Endothelial cell of umbilical vein (primary cell): ENCODE data around the gene MAT2A. TPM values are rescaled to one million over a fixed set of nuclear protein-coding genes. Genes with fewer than 3 reads are reported as not detected.

ENCODE experiments used
- BruUV-seq: library from RNA; stranded (reverse); fragments of 400-500 nt; replicated peaks from 2 replicates; lab custom pipeline; 2021; lab: Mats Ljungman, UMichigan
- CTCF ChIA-PET: fragments of 300-600, 350-600 bp; sonication (Branson Sonifier 250); formaldehyde crosslinking; loops from one replicate; lab custom pipeline; 2021; ENCODE audit warnings: antibody characterized with exemption, inconsistent platforms; lab: Charles Lee
- POLR2A ChIA-PET: fragments of 300-600, 350-600 bp; sonication (Branson Sonifier 250); formaldehyde crosslinking; loops from one replicate; lab custom pipeline; 2021; ENCODE audit warnings: antibody characterized with exemption, inconsistent platforms; lab: Charles Lee
- DNase-seq: peaks from one replicate; pipeline ENCODE4 v3.0.0-alpha.2; 2011; ENCODE audit warnings: low read depth, low spot score
- FAIRE-seq: peaks from 2 replicates; lab custom pipeline; 2011; peaks lifted over from hg19 to GRCh38; lab: Jason Lieb, UNC
- H2AFZ ChIP-seq: 2 replicates; pipeline ENCODE4 v1.6.0; 2012; ENCODE audit warnings: low read depth, low read length, control low read depth, inconsistent platforms
- H3K27ac ChIP-seq: 2 replicates; pipeline ENCODE4 v1.5.1; 2011; ENCODE audit warnings: low read depth, mild to moderate bottlenecking, control low read depth, low read length, moderate library complexity; ENCODE audit not compliant: insufficient read depth
- H3K27me3 ChIP-seq, 2 experiments: 2 replicates each; pipeline versions ENCODE4 v1.6.0 to v1.6.1; 2011; ENCODE audit warnings: low read length in 2 of 2, mixed read lengths in 1 of 2; ENCODE audit not compliant: control insufficient read depth in 2 of 2, insufficient read depth in 2 of 2
- H3K36me3 ChIP-seq, 2 experiments: 2 replicates in 1 of 2; 3 replicates in 1 of 2; pipeline ENCODE4 v1.5.1; 2011; ENCODE audit warnings: low read length in 2 of 2, mild to moderate bottlenecking in 1 of 2, moderate library complexity in 1 of 2; ENCODE audit not compliant: control insufficient read depth in 2 of 2, insufficient read depth in 2 of 2; ENCODE audit errors: extremely low read depth in 1 of 2
- H3K4me1 ChIP-seq: 3 replicates; pipeline ENCODE4 v1.5.1; 2011; ENCODE audit warnings: mild to moderate bottlenecking, low read length; ENCODE audit not compliant: control insufficient read depth, insufficient read depth; ENCODE audit errors: extremely low read depth
- H3K4me2 ChIP-seq: 2 replicates; pipeline ENCODE4 v1.6.1; 2011; ENCODE audit warnings: low read length, control low read depth, mixed read lengths; ENCODE audit not compliant: insufficient read depth
- H3K4me3 ChIP-seq, 3 experiments: fragments of 200-600 bp in 1 of 3; sonication (generic), shearing (Covaris generic) in 1 of 3; replicated peaks in 1 of 3; 2 replicates each; pipeline ENCODE4 v1.5.1; 2011 to 2016; ENCODE audit warnings: control low read depth in 3 of 3, low read length in 3 of 3, mild to moderate bottlenecking in 2 of 3, inconsistent platforms in 1 of 3, low read depth in 1 of 3, moderate library complexity in 1 of 3; ENCODE audit not compliant: insufficient read depth in 1 of 3
- H3K79me2 ChIP-seq: 2 replicates; pipeline ENCODE4 v1.6.0; 2012; ENCODE audit warnings: low read length, inconsistent platforms; ENCODE audit not compliant: control insufficient read depth, insufficient read depth
- H3K9ac ChIP-seq: replicated peaks from 2 replicates; pipeline ENCODE3; 2011; ENCODE audit warnings: low read length, control low read depth; ENCODE audit not compliant: insufficient read depth; ENCODE audit errors: extremely low read depth
- H3K9me1 ChIP-seq: replicated peaks from 3 replicates; pipeline ENCODE4 v1.6.0; 2011; ENCODE audit warnings: mild to moderate bottlenecking, low read length; ENCODE audit not compliant: control insufficient read depth, insufficient read depth; ENCODE audit errors: extremely low read depth
- H3K9me3 ChIP-seq: replicated peaks from 2 replicates; pipeline ENCODE4 v1.5.1; 2012; ENCODE audit warnings: low read length, inconsistent platforms; ENCODE audit not compliant: control insufficient read depth, insufficient read depth
- H4K20me1 ChIP-seq: replicated peaks from 2 replicates; pipeline ENCODE3; 2011; ENCODE audit warnings: mild to moderate bottlenecking, low read length; ENCODE audit not compliant: control insufficient read depth, insufficient read depth; ENCODE audit errors: extremely low read depth
- CTCF ChIP-seq, 2 donors: IDR thresholded peaks; 1 replicate in 1 of 2; 2 replicates in 1 of 2; pipeline ENCODE4 v1.5.1; 2011; ENCODE audit warnings: low read length in 2 of 2, mild to moderate bottlenecking in 2 of 2, moderate library complexity in 2 of 2, control low read depth in 1 of 2, inconsistent platforms in 1 of 2, low read depth in 1 of 2; ENCODE audit not compliant: insufficient read depth in 1 of 2; ENCODE audit errors: extremely low read depth in 1 of 2
- EZH2 ChIP-seq: IDR thresholded peaks from 2 replicates; pipeline ENCODE4 v1.6.1; 2012; ENCODE audit warnings: borderline replicate concordance, low read depth, mild to moderate bottlenecking, moderate library complexity, low read length, inconsistent platforms; ENCODE audit not compliant: severe bottlenecking
- FOS ChIP-seq: IDR thresholded peaks from 2 replicates; pipeline ENCODE4 v1.6.1; 2011; ENCODE audit warnings: mild to moderate bottlenecking, low read length, moderate library complexity, borderline replicate concordance; ENCODE audit not compliant: insufficient read depth
- GATA2 ChIP-seq: IDR thresholded peaks from 2 replicates; pipeline ENCODE4 v1.7.0; 2011; ENCODE audit warnings: low read depth, mild to moderate bottlenecking, moderate library complexity, mixed read lengths, low read length; ENCODE audit not compliant: insufficient read length, insufficient read depth
- JUN ChIP-seq: IDR thresholded peaks from 2 replicates; pipeline ENCODE4 v1.6.1; 2011; ENCODE audit warnings: borderline replicate concordance, low read depth; ENCODE audit not compliant: insufficient read length, insufficient read depth
- MYC ChIP-seq: IDR thresholded peaks from one replicate; pipeline ENCODE4 v1.6.1; 2011; ENCODE audit warnings: mild to moderate bottlenecking, low read depth, low read length
- POLR2A ChIP-seq: IDR thresholded peaks from 2 replicates; pipeline ENCODE4 v1.6.1; 2012; ENCODE audit warnings: low read depth, mild to moderate bottlenecking, control low read depth, low read length
- POLR2AphosphoS5 ChIP-seq: IDR thresholded peaks from 2 replicates; pipeline ENCODE4 v1.6.1; 2012; ENCODE audit warnings: low read depth, mild to moderate bottlenecking, control low read depth, low read length, moderate library complexity; ENCODE audit not compliant: insufficient read depth
- dilution Hi-C: fragments of 300-500 bp; cut with MboI; formaldehyde crosslinking; loops from one replicate; pipeline ENCODE4 v1.15.0; 2019; ENCODE audit warnings: low sequenced_read_pairs; ENCODE audit not compliant: extremely low pct_ligation_motif_present
- intact Hi-C: fragments of 100-400 bp; cut with micrococcal nuclease; formaldehyde crosslinking; loops from one replicate; pipeline ENCODE4 v1.10.0; 2022
- polyA plus RNA-seq, 4 experiments: library from polyadenylated mRNA; depleted of rRNA in 3 of 4; stranded (reverse) in 3 of 4; unstranded in 1 of 4; fragments of >200 nt; gene quantifications; 2 replicates each; pipeline versions ENCODE4 v1.2.1 to v1.2.3, GENCODE V29; 2011 to 2012; ENCODE audit warnings: missing spikeins in 1 of 4
- total RNA-seq: library from RNA; stranded (reverse); gene quantifications from 2 replicates; pipeline ENCODE4 v1.2.3, GENCODE V29; 2021
- TF ChIP-seq, protein P1 (sequence below): IDR thresholded peaks from 2 replicates; pipeline ENCODE4 v1.6.1; 2011; ENCODE audit not compliant: insufficient read depth, insufficient read length

MAT2A gene
- total and polyA plus RNA-seq, 2 donors (not counting 3 experiments of a cell fraction or from before 2014, with no cell fraction given), result 172 to 257 TPM

DNA sequence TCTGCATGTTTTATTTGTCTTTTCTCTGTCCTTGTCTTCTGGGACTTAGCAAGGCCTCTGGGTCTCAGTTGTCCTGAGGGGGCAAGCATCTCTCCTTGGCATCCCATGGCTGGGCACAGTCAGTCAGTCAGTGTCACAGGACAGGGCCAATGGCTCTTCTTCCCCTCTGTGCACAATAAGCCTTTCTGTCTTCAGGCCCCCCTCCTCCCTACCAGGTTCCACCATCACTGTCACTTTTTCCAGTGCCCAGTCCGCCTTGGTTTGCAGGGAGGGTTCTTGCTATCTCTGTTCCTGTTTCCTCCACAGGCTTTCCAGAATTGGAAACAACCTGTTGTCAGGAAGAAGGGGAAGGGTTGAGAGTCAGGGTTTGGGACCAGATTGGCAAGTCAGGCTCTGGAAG lies 43.5 kb downstream of the MAT2A start:
- no peaks in the 10 kb centered on the region for H3K9me3 ChIP-seq
- no peaks in the 10 kb centered on the region for H4K20me1 ChIP-seq
- H3K9me1 ChIP-seq, result no peaks in the 10 kb centered on the region
- FAIRE-seq, result no peak
- no peak overlapping the region for H3K27ac ChIP-seq
- H3K4me2 ChIP-seq, result no peak overlapping the region
- peaks cover 8% of the 10 kb centered on the region for H3K79me2 ChIP-seq
- peaks cover 42% of the 10 kb centered on the region for H3K4me1 ChIP-seq
- H3K36me3 ChIP-seq, result no peaks in the 10 kb centered on the region
- TF ChIP-seq FOS (no peak), EZH2 (no peak), CTCF (IDR thresholded peaks at IDR 0.05; ENCODE audit: extremely low read depth in 1 of 2, insufficient read depth in 1 of 2, low read depth in 1 of 2, low read length in 2 of 2) (no peak), POLR2A (no peak), JUN (no peak), POLR2AphosphoS5 (no peak), GATA2 (no peak), MYC (no peak)
- TF ChIP-seq, protein P1, sequence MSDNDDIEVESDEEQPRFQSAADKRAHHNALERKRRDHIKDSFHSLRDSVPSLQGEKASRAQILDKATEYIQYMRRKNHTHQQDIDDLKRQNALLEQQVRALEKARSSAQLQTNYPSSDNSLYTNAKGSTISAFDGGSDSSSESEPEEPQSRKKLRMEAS, result no peak
- H2AFZ ChIP-seq, result no peak overlapping the region
- no TSS peak for BruUV-seq
- ChIA-PET CTCF (interaction anchor here (1.5 kb wide), 1 partner anchor 13 kb away, joined by 3 read pairs; the partner anchor contains the start of gene RNF181), POLR2A (no interaction called here)
- H3K4me3 ChIP-seq, result no peak overlapping the region
- intact Hi-C loops, result no loop called here
- no peak overlapping the region for H3K9ac ChIP-seq
- H3K27me3 ChIP-seq, result no peaks in the 10 kb centered on the region
- DNase-seq, result no peak
- dilution Hi-C loops, result no loop called here
